Neural cell (in vitro differentiated cells): Measurements from ENCODE around the gene UBAC2. TPM values are rescaled to one million over a fixed set of nuclear protein-coding genes. Genes with fewer than 3 reads are reported as not detected.

Experiments
- H2AFZ ChIP-seq: fragments of 200-600, 300-800 bp; sonication (generic), shearing (Covaris generic); 2 replicates; pipeline ENCODE4 v1.6.0; 2014; ENCODE audit warnings: low read depth, mild to moderate bottlenecking, antibody characterized with exemption, low read length, moderate library complexity
- H3F3A ChIP-seq: fragments of 200-600 bp; shearing (Covaris generic); 2 replicates; pipeline ENCODE4 v1.6.1; 2016; ENCODE audit warnings: mild to moderate bottlenecking, moderate library complexity, mixed read lengths, antibody characterized with exemption, low read length; ENCODE audit not compliant: insufficient read depth, poor library complexity, severe bottlenecking
- H3K27ac ChIP-seq: fragments of 200-600, 300-800 bp; sonication (generic), shearing (Covaris generic); 2 replicates; pipeline ENCODE4 v1.5.1; 2014; ENCODE audit warnings: mild to moderate bottlenecking, low read length, moderate library complexity
- H3K27me3 ChIP-seq: fragments of 300-800, 200-600 bp; sonication (generic), shearing (Covaris generic); 2 replicates; pipeline ENCODE4 v1.6.0; 2014; ENCODE audit warnings: mild to moderate bottlenecking, low read depth, low read length, moderate library complexity; ENCODE audit not compliant: insufficient read depth
- H3K36me3 ChIP-seq: fragments of 300-800, 200-600 bp; sonication (generic), shearing (Covaris generic); 2 replicates; pipeline ENCODE4 v1.5.1; 2014; ENCODE audit warnings: mild to moderate bottlenecking, antibody characterized with exemption, low read length, moderate library complexity; ENCODE audit not compliant: insufficient read depth
- H3K4me2 ChIP-seq: fragments of 300-800, 200-600 bp; sonication (generic), shearing (Covaris generic); 2 replicates; pipeline ENCODE4 v1.6.0; 2014; ENCODE audit warnings: mild to moderate bottlenecking, low read length
- H3K4me3 ChIP-seq: fragments of 300-800, 200-600 bp; sonication (generic), shearing (Covaris generic); 2 replicates; pipeline ENCODE4 v1.5.1; 2014; ENCODE audit warnings: mild to moderate bottlenecking, low read length, moderate library complexity
- H3K79me2 ChIP-seq: fragments of 200-600 bp; shearing (Covaris generic); replicated peaks from 2 replicates; pipeline ENCODE4 v1.6.0; 2014; ENCODE audit warnings: mild to moderate bottlenecking, low read length, moderate library complexity; ENCODE audit not compliant: insufficient read depth
- H3K9ac ChIP-seq: fragments of 300-800, 200-600 bp; sonication (generic), shearing (Covaris generic); 2 replicates; pipeline ENCODE4 v1.6.1; 2016; ENCODE audit warnings: mild to moderate bottlenecking, low read length, mixed read lengths
- H3K9me2 ChIP-seq: fragments of 200-600 bp; shearing (Covaris generic); 2 replicates; pipeline ENCODE4 v1.6.1; 2016; ENCODE audit warnings: mild to moderate bottlenecking, low read length, mixed read lengths; ENCODE audit not compliant: insufficient read depth
- H3K9me3 ChIP-seq: fragments of 200-600, 300-800 bp; sonication (generic), shearing (Covaris generic); 2 replicates; pipeline ENCODE4 v1.6.1; 2016; ENCODE audit warnings: mild to moderate bottlenecking, mixed run types, low read length, moderate library complexity, mixed read lengths
- H4K20me1 ChIP-seq: fragments of 200-600 bp; shearing (Covaris generic); 2 replicates; pipeline ENCODE4 v1.6.1; 2016; ENCODE audit warnings: mild to moderate bottlenecking, mixed run types; ENCODE audit not compliant: insufficient read depth
- CTCF ChIP-seq: fragments of 450-650 bp; IDR thresholded peaks from 2 replicates; pipeline ENCODE4 v1.5.1; 2014; ENCODE audit warnings: antibody characterized with exemption, mild to moderate bottlenecking, moderate library complexity; ENCODE audit not compliant: poor library complexity, severe bottlenecking
- EP300 ChIP-seq: fragments of 450-650 bp; conservative IDR thresholded peaks from 2 replicates; pipeline ENCODE4 v1.6.1; 2014; ENCODE audit warnings: antibody characterized with exemption, mild to moderate bottlenecking, moderate library complexity; ENCODE audit not compliant: poor library complexity, severe bottlenecking
- EZH2 ChIP-seq: fragments of 200-600, 300-800 bp; shearing (Covaris generic), sonication (generic); IDR thresholded peaks from 2 replicates; pipeline ENCODE4 v1.6.1; 2014; ENCODE audit warnings: antibody characterized with exemption, low read length, borderline replicate concordance, mild to moderate bottlenecking; ENCODE audit not compliant: insufficient read depth, poor library complexity, severe bottlenecking
- MXI1 ChIP-seq: fragments of 450-650 bp; conservative IDR thresholded peaks from 2 replicates; pipeline ENCODE4 v1.6.1; 2014; ENCODE audit warnings: antibody characterized with exemption, mild to moderate bottlenecking; ENCODE audit not compliant: poor library complexity, severe bottlenecking
- POLR2AphosphoS5 ChIP-seq: IDR thresholded peaks from 2 replicates; pipeline ENCODE4 v1.6.1; 2012
- RAD21 ChIP-seq: fragments of 450-650 bp; conservative IDR thresholded peaks from 2 replicates; pipeline ENCODE4 v1.6.1; 2014; ENCODE audit warnings: antibody characterized with exemption, mild to moderate bottlenecking, moderate library complexity
- SMC3 ChIP-seq: fragments of 450-650 bp; conservative IDR thresholded peaks from 2 replicates; pipeline ENCODE4 v1.6.1; 2014; ENCODE audit warnings: antibody characterized with exemption, mild to moderate bottlenecking, moderate library complexity; ENCODE audit not compliant: poor library complexity
- TAF1 ChIP-seq: IDR thresholded peaks from 2 replicates; pipeline ENCODE4 v1.6.1; 2012; ENCODE audit warnings: low read depth
- polyA plus RNA-seq: library from polyadenylated mRNA; depleted of rRNA; stranded (reverse); fragments of >200 nt; gene quantifications from 2 replicates; pipeline ENCODE4 v1.2.3, GENCODE V29; 2014
- TF ChIP-seq, protein P1 (sequence below): IDR thresholded peaks from 2 replicates; pipeline ENCODE4 v1.6.1; 2012; ENCODE audit warnings: borderline replicate concordance

The UBAC2 gene
- polyA plus RNA-seq, 1 donor from 2014 or later, result 56.9 TPM

- Histone ChIP-seq H3K4me3 (no peak overlapping the region), H3K9me2 (no peaks in the 10 kb centered on the region), H2AFZ (no peak overlapping the region), H3F3A (no peaks in the 10 kb centered on the region), H3K27ac (no peak overlapping the region), H3K36me3 (no peaks in the 10 kb centered on the region), H3K9ac (no peak overlapping the region), H3K4me2 (no peak overlapping the region), H3K27me3 (no peaks in the 10 kb centered on the region), H3K9me3 (no peaks in the 10 kb centered on the region), H4K20me1 (no peaks in the 10 kb centered on the region), H3K79me2 (no peaks in the 10 kb centered on the region)
- TF ChIP-seq TAF1, result no peak
Observed at GRCh38 chr13:99182439-99182838, 18.2 kb upstream of the UBAC2 start.

- Histone ChIP-seq H2AFZ (no peak overlapping the region), H4K20me1 (no peaks in the 10 kb centered on the region), H3K9ac (no peak overlapping the region), H3K4me3 (no peak overlapping the region), H3K79me2 (no peaks in the 10 kb centered on the region), H3F3A (no peaks in the 10 kb centered on the region), H3K4me2 (no peak overlapping the region), H3K9me2 (no peaks in the 10 kb centered on the region), H3K27ac (no peak overlapping the region), H3K36me3 (no peaks in the 10 kb centered on the region), H3K27me3 (no peaks in the 10 kb centered on the region), H3K9me3 (no peaks in the 10 kb centered on the region)
- TF ChIP-seq MXI1 (no peak), CTCF (no peak)
Observed at GRCh38 chr13:99185606-99186005, 15.0 kb upstream of the UBAC2 start.

DNA sequence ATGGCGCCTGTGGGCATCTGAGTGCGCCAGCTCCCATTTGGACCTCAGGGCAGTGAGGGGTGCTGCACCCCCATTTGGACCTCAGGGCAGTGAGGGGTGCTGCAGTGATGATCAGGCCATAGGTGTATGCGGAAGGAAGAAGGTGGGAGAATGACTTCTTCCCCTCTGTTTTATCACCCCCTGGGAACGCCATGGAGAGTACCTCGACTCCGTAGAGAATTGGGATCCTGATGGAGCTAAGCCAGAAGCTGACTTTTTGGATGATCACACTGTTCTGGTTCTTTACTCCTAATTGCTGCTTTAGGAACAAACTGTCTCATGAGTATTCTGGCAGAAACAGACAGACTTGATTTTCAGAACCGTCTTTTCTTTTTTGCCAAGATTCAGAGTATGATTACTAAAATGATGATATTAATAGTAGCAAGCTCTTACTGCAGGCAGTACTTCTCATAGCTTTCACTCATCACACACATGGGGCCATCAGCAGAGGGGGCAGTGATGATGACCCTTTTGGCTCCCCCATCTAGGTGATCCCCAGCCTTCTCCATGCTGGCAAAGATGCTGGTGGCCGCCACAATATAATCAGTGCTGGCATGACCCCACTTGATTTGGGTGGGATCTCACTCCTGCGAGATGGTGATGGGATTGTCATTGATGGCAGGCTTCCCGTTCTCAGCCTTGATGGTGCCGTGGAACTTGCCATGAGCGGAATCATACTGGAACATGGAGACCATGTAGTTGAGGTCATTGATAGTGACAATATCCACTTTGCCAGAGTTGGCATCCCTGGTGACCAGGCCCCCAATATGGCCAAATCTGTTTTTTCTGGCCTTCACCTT, 10.3 kb upstream of the UBAC2 start:
- Histone ChIP-seq H3K27me3 (no peaks in the 10 kb centered on the region), H2AFZ (no peak overlapping the region), H3K9ac (no peak overlapping the region), H3K36me3 (no peaks in the 10 kb centered on the region), H3K4me2 (no peak overlapping the region), H3K9me3 (no peaks in the 10 kb centered on the region), H3F3A (no peaks in the 10 kb centered on the region), H3K79me2 (no peaks in the 10 kb centered on the region), H3K27ac (no peak overlapping the region), H3K9me2 (no peaks in the 10 kb centered on the region), H4K20me1 (no peaks in the 10 kb centered on the region), H3K4me3 (no peak overlapping the region)
- TF ChIP-seq SMC3, result no peak
- no peak for TF ChIP-seq RAD21
- TF ChIP-seq EP300, result no peak
- TF ChIP-seq, protein P1, sequence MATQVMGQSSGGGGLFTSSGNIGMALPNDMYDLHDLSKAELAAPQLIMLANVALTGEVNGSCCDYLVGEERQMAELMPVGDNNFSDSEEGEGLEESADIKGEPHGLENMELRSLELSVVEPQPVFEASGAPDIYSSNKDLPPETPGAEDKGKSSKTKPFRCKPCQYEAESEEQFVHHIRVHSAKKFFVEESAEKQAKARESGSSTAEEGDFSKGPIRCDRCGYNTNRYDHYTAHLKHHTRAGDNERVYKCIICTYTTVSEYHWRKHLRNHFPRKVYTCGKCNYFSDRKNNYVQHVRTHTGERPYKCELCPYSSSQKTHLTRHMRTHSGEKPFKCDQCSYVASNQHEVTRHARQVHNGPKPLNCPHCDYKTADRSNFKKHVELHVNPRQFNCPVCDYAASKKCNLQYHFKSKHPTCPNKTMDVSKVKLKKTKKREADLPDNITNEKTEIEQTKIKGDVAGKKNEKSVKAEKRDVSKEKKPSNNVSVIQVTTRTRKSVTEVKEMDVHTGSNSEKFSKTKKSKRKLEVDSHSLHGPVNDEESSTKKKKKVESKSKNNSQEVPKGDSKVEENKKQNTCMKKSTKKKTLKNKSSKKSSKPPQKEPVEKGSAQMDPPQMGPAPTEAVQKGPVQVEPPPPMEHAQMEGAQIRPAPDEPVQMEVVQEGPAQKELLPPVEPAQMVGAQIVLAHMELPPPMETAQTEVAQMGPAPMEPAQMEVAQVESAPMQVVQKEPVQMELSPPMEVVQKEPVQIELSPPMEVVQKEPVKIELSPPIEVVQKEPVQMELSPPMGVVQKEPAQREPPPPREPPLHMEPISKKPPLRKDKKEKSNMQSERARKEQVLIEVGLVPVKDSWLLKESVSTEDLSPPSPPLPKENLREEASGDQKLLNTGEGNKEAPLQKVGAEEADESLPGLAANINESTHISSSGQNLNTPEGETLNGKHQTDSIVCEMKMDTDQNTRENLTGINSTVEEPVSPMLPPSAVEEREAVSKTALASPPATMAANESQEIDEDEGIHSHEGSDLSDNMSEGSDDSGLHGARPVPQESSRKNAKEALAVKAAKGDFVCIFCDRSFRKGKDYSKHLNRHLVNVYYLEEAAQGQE, result no peak
- no peak for TF ChIP-seq EZH2
- TF ChIP-seq CTCF, result no peak
- TF ChIP-seq TAF1, result no peak
- no peak for TF ChIP-seq POLR2AphosphoS5
- TF ChIP-seq MXI1, result no peak
